ENCODE measurements around the gene S100A6. TPM values are rescaled to one million over a fixed set of nuclear protein-coding genes. Genes with fewer than 3 reads are reported as not detected.
"Not testable (repeated sequence)": the region's sequence is repeated elsewhere in the genome, so short reads cannot be mapped to it uniquely, and the experiment has no call there.

S100A6 gene
- total RNA-seq (2014; rRNA removed; shearing (Covaris generic)), result 2,272 and 2,428 TPM in 2 replicates

DNA sequence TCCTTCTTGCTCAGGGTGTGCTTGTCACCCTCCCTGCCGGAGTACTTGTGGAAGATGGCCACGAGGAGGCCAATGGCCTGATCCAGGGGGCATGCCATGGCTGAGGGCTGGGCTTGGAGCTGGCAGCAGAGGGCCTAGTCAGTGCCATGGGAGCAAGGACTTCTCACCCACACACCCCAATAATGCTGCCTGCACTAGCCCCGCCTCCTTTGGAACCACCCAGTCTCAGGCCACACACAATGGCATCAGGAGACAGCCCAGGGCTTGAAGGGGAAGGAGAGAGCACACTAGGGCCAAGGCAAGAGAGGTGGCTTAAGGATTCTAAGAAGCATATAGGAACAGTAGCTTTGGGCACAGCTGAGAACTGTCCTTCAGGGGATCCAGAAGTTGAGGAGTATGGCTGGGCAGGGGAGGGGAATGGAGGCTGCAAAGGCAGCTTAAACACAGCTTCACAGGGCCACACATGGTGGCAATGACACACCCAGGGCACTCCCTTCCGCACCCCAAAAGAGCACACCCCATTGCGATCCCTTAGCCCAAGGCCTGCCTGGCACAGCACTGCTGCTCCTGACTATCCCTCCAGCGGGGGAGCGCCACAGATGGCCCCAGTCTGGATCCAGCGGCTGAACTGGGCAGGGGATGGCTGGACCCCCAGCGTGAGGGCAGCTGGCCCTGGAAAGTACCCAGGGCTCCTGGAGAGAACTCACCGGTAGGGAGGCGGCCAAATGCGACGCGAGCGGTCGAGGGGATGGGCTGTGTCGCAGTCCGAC, at the start of gene S100A6:
S100A6 (minus strand) TSS at position 750 of the 770 bp plus-strand sequence; CDS start at position 98, 652 bp downstream.
- peak; percentile 79 for DNase-seq (ENCODE audit: low spot score)

DNA sequence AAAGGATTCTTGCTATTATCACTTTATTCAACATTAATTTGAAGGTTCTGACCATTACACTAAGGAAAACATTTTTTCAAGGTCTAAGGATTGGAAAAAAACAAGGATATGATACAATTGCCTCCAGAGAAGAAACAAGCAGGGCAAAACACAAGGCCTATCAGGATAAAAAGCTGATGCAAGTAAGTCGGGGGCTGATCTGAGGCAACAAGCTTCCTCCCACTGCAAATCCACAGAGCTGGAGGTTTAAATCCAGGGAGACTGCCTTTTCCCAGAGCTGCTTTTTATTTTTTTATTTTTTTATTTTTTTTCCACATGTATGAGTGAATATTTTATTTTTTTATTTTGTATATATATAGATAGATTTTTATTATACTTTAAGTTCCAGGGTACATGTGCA, 49.2 kb upstream of the S100A6 start:
- DNase-seq (ENCODE audit: low spot score), result no peak

DNA sequence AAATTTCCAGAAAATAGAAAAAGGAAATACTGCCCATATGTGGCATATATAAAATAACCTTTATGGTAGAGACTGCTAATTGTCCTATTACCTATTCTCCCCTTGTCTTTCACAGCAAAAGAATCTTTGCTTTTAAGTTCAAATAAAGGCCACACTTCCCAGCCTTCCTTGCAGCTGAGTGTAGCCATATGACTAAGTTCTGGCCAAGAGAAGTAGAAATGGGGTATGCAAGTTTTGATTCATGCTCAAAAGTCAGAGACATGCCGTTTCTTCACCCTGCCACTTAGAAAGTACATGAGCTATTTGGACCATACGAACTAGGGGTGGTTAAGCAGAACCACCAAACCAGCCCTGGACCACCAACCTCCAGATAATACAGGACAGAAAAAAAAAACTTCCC, 48.2 kb upstream of the S100A6 start:
- no peak for DNase-seq (ENCODE audit: low spot score)

- not testable (repeated sequence) for DNase-seq (ENCODE audit: low spot score)
These were observed 47.7 kb upstream of the S100A6 start for GRCh38 chr1:153583514-153583913.

DNA sequence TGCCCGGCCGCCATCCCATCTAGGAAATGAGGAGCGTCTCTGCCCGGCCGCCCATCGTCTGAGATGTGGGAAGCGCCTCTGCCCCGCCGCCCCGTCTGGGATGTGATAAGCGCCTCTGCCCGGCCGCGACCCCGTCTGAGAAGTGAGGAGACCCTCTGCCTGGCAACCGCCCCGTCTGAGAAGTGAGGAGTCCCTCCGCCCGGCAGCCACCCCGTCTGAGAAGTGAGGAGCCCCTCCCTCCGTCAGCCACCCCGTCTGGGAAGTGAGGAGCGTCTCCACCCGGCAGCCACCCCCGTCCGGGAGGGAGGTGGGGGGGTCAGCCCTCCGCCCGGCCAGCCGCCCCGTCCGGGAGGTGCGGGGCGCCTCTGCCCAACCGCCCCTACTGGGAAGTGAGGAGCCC, 47.0 kb upstream of the S100A6 start:
- not testable (repeated sequence) for DNase-seq (ENCODE audit: low spot score)

GRCh38 chr1:153578936-153579335, 43.1 kb upstream of the S100A6 start:
- no peak for DNase-seq (ENCODE audit: low spot score)

DNA sequence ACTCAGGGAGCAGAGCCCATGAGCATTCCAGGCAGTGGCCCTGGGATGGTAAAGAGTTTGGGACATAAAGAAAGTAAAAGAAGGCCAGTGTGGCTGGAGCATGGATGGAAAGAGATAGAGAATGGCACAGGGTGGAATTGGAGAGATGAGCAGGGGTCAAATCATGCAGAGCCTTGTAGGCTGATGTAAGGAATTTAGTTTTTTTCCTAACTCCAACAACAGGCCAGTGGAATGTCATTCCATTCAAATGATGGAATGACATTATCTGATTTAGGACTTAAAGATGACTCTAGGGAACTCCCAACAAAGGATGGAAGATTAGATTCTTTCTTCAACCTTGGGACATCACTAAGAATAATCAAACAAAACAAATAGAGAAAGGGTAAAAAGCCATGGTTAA, 42.7 kb upstream of the S100A6 start:
- DNase-seq (ENCODE audit: low spot score), result no peak

DNA sequence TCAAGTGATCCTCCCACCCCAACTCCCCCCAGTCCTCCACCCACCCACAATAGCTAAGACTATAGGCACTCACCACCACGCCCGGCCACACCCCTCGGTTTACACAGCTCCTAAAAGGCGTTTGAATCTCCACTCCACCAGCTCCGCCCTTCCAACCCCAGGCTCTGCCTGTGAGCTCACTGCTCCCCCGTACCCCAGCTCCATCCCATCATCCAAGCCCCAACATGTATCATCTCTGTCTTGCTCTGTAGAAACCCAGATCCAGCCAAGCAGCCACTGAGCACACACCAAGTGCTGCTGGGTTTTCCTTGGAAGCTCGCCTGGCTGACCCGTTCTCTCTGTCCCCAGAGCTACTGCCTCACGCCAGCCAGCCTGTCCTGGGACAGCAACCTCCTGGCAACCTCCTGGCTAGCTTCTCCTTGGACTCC, 41.8 kb upstream of the S100A6 start:
- DNase-seq (ENCODE audit: low spot score), result no peak

DNA sequence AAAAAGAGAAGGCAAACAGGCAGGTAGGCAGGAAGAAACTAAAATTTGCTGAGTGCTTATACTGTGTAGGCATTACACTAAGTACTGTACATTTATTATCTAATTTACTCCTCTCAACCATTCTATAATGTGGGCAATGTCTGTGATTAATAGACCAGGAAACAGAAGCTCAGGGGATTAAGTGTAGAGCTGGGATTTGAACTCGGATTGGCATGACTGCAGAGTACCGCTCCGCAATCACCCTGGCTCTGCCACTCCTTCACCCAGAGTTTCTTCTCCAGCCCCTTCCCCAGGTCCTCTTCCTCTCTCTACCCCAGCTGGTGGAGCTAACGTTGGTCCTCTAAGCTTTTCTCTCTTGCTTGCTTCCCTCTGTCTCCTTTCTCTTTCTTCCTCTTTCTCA, 41.3 kb upstream of the S100A6 start:
- no peak for DNase-seq (ENCODE audit: low spot score)

DNA sequence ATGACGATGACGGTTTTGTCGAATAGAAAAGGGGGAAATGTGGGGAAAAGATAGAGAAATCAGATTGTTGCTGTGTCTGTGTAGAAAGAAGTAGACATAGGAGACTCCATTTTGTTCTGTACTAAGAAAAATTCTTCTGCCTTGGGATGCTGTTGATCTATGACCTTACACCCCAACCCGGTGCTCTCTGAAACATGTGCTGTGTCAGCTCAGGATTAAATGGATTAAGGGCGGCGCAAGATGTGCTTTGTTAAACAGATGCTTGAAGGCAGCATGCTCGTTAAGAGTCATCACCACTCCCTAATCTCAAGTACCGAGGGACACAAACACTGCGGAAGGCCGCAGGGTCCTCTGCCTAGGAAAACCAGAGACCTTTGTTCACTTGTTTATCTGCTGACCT, 39.7 kb upstream of the S100A6 start:
- not testable (repeated sequence) for DNase-seq (ENCODE audit: low spot score)

GRCh38 chr1:153575081-153575491, 39.3 kb upstream of the S100A6 start:
- not testable (repeated sequence) for DNase-seq (ENCODE audit: low spot score)

GRCh38 chr1:153573351-153573750, 37.6 kb upstream of the S100A6 start:
- DNase-seq (ENCODE audit: low spot score), result no peak

DNA sequence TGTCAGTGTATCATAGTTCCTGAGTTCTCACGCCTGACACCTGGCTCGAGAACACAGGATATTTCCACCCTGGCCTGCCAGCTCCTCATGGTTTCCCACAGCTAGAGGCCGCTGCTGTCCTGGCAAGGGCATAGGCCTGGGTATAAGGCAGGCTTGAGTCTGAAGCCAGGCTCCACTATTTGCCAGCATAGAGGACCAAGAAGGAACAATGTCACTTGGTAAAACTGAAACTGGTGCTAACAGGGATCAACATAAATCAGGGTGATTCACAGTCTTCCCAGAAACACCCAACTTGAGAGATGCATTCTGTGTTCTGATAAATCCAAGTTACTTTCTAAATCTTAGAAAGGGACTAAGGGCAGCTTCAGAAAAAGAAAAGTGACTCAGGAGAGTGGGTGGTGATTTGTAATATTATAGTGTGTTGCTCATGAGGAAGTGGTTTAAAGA, 36.8 kb upstream of the S100A6 start:
- peak; percentile 93 for DNase-seq (ENCODE audit: low spot score)

GRCh38 chr1:153571706-153572105, 35.9 kb upstream of the S100A6 start:
- no peak for DNase-seq (ENCODE audit: low spot score)

DNA sequence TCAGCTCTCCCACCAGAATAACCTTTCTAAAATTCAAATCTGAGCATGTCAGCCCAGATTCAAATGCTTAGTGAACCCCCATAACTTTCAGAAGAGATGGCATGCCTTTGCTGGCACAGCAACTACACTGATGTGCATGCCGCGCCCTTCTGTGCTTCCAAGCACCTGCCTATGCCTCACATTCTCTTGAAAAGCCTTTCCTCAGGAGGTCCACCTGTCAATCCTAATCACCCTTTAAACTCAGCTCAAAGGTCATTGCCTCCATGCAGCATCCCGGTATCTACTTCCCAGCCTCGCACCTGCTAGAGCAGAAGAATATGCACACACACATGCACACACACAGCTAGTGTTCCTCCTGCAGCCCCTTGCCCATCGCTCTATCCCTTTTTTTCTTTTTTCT, 35.1 kb upstream of the S100A6 start:
- no peak for DNase-seq (ENCODE audit: low spot score)

GRCh38 chr1:153569465-153569864, 33.7 kb upstream of the S100A6 start:
- DNase-seq (ENCODE audit: low spot score), result no peak

GRCh38 chr1:153568367-153569099, 32.7 kb upstream of the S100A6 start:
- peak; percentile 98 for DNase-seq (ENCODE audit: low spot score)

- peak; percentile 46 for DNase-seq (ENCODE audit: low spot score)
These were observed 32.0 kb upstream of the S100A6 start for GRCh38 chr1:153567621-153568366.

- peak; percentile 98 for DNase-seq (ENCODE audit: low spot score)
These were observed 30.9 kb upstream of the S100A6 start for GRCh38 chr1:153566414-153567371.

- peak; percentile 81 for DNase-seq (ENCODE audit: low spot score)
These were observed 30.0 kb upstream of the S100A6 start, which contains the start of gene S100A2 for GRCh38 chr1:153565529-153566374. Gene S100A2, minus strand, starts transcription at chr1:153565844. Its CDS starts 1,967 bp downstream, at chr1:153563877.

All from HT-29 (cell line).